ENCODE data around the gene ESRRG. TPM values are rescaled to one million over a fixed set of nuclear protein-coding genes. Genes with fewer than 3 reads are reported as not detected.
A peak's percentile ranks its signal among the peaks of the same experiment; 100 is the strongest.

Gene ESRRG
- total and polyA plus RNA-seq, 3 donors from 2014 or later = 0.93 to 2.2 (median 1.6) TPM

- Histone ChIP-seq H3K9me3 (no peaks in the 10 kb centered on the region), H3K27ac (no peak overlapping the region), H3K36me3 (ENCODE audit: low read depth, missing control alignments) (no peaks in the 10 kb centered on the region), H3K27me3 (no peaks in the 10 kb centered on the region), H3K4me1 (no peaks in the 10 kb centered on the region), H3K4me3 (peak overlapping the region in 1 of 2 donors; percentile 24)
- 6% methylated on average over 6 of the region's 6 CpGs for WGBS, 2 donors
- TF ChIP-seq POLR2A (IDR thresholded peaks at IDR 0.05) = no peak
- TF ChIP-seq CTCF (IDR thresholded peaks at IDR 0.05) = no peak
- DNase-seq = no peak
- intact Hi-C loops (cut with DNase I; ENCODE audit: low total_unique reads) = no loop called here
Observed at GRCh38 chr1:216722821-216723220, 408 bp downstream of the ESRRG start.

DNA sequence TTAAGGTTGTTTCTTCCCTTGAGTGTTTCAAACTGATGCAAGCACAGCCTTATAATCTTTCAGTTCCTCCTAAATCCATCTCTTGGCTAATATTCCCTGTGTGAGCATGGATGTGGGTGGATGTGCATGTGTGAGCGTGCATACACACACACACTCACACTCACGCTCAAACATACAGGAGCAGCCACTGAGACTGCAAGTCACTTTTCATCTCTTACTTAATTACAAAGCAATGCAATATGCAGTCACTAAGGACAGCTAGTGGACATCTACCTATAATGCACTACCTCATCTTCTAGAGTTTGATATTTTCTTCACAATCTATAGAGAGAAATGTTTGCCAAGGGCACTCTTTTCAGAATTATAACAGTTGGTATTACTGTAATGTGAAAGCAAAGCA is 1.4 kb downstream of the ESRRG start:
- Histone ChIP-seq H3K4me1 (no peaks in the 10 kb centered on the region), H3K4me3 (no peak overlapping the region), H3K27ac (no peak overlapping the region), H3K9me3 (no peaks in the 10 kb centered on the region), H3K27me3 (no peaks in the 10 kb centered on the region), H3K36me3 (ENCODE audit: low read depth, missing control alignments) (no peaks in the 10 kb centered on the region)
- DNase-seq = no peak
- TF ChIP-seq POLR2A (IDR thresholded peaks at IDR 0.05) = no peak
- no peak for TF ChIP-seq CTCF (IDR thresholded peaks at IDR 0.05)
- WGBS, 2 donors = 47% methylated on average over 2 of the region's 2 CpGs
- intact Hi-C loops (cut with DNase I; ENCODE audit: low total_unique reads) = no loop called here

DNA sequence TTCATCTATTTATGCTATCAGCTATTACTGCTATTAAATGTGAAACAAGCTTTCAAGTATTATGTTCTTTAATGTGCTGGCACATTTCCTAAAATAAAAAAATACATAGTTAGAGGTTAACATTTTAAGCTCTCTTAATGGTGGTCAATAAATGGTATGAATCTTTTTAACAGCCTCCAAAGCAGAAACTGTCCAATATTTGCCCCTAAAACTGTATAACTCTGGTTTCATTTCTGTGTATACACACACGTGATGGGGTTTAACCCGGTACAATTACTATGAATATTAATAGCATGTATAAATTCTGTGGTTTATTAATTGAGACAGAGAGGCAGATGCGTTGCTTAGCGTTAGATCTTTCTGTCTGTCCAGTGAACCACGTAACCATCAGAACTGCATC is 2.2 kb downstream of the ESRRG start:
- TF ChIP-seq CTCF (IDR thresholded peaks at IDR 0.05) = no peak
- no peak for TF ChIP-seq POLR2A (IDR thresholded peaks at IDR 0.05)
- H3K27me3 ChIP-seq = no peaks in the 10 kb centered on the region
- no peaks in the 10 kb centered on the region for H3K4me1 ChIP-seq
- no peak for DNase-seq
- WGBS, 2 donors = 54 to 62% methylated on average over 5 of the region's 5 CpGs
- H3K36me3 ChIP-seq (ENCODE audit: low read depth, missing control alignments) = no peaks in the 10 kb centered on the region
- H3K27ac ChIP-seq = no peak overlapping the region
- intact Hi-C loops (cut with DNase I; ENCODE audit: low total_unique reads) = no loop called here
- no peak overlapping the region for H3K4me3 ChIP-seq
- H3K9me3 ChIP-seq = no peaks in the 10 kb centered on the region

GRCh38 chr1:216711712-216712111 is 11.5 kb downstream of the ESRRG start:
- Histone ChIP-seq H3K27ac (no peak overlapping the region), H3K27me3 (no peaks in the 10 kb centered on the region), H3K9me3 (no peaks in the 10 kb centered on the region), H3K36me3 (ENCODE audit: low read depth, missing control alignments) (no peaks in the 10 kb centered on the region), H3K4me3 (no peak overlapping the region), H3K4me1 (no peaks in the 10 kb centered on the region)
- intact Hi-C loops (cut with DNase I; ENCODE audit: low total_unique reads) = no loop called here
- no peak for TF ChIP-seq CTCF (IDR thresholded peaks at IDR 0.05)
- no peak for TF ChIP-seq POLR2A (IDR thresholded peaks at IDR 0.05)
- no peak for DNase-seq

GRCh38 chr1:216710598-216711333 is 12.5 kb downstream of the ESRRG start:
- Histone ChIP-seq H3K9me3 (no peaks in the 10 kb centered on the region), H3K4me1 (no peaks in the 10 kb centered on the region), H3K27ac (no peak overlapping the region), H3K36me3 (ENCODE audit: low read depth, missing control alignments) (no peaks in the 10 kb centered on the region), H3K4me3 (no peak overlapping the region), H3K27me3 (no peaks in the 10 kb centered on the region)
- intact Hi-C loops (cut with DNase I; ENCODE audit: low total_unique reads) = no loop called here
- no peak for TF ChIP-seq CTCF (IDR thresholded peaks at IDR 0.05)
- no peak for TF ChIP-seq POLR2A (IDR thresholded peaks at IDR 0.05)
- no peak for DNase-seq
- WGBS, 2 donors = 72 to 79% methylated on average over 15 of the region's 15 CpGs
